ENCODE results near the gene COPG2. TPM values are rescaled to one million over a fixed set of nuclear protein-coding genes. Genes with fewer than 3 reads are reported as not detected.
A peak's percentile ranks its signal among the peaks of the same experiment; 100 is the strongest.

COPG2 gene
- total RNA-seq, 4 donors from 2014 or later, result 3.4 to 19.7 (median 7.4) TPM

- H3K9me3 ChIP-seq, result no peaks in the 10 kb centered on the region
- peak overlapping the region in 1 of 4 donors; percentile 67 for H3K27ac ChIP-seq
- peak overlapping the region in 3 of 4 donors; percentile 12 to 36 (median 25) for H3K4me3 ChIP-seq
- H3K36me3 ChIP-seq, result no peaks in the 10 kb centered on the region
- in situ Hi-C loops (cut with MboI; ENCODE audit: low pct_ligation_motif_present in 1 of 4, low pct_unique_long_range_greater_than_20kb in 1 of 4, low sequenced_read_pairs in 3 of 4) (loop anchor here in 1 of 4 donors (25.0 kb wide), 1 partner anchor 203 kb away; the partner anchor contains the start of gene CPA4), intact Hi-C loops (cut with DNase I; ENCODE audit: low total_unique reads) (no loop called here)
- TF ChIP-seq EP300 (IDR thresholded peaks at IDR 0.05; ENCODE audit: low read depth), result no peak
- TF ChIP-seq POLR2AphosphoS5 (IDR thresholded peaks at IDR 0.05), result no peak
- TF ChIP-seq, protein P1, sequence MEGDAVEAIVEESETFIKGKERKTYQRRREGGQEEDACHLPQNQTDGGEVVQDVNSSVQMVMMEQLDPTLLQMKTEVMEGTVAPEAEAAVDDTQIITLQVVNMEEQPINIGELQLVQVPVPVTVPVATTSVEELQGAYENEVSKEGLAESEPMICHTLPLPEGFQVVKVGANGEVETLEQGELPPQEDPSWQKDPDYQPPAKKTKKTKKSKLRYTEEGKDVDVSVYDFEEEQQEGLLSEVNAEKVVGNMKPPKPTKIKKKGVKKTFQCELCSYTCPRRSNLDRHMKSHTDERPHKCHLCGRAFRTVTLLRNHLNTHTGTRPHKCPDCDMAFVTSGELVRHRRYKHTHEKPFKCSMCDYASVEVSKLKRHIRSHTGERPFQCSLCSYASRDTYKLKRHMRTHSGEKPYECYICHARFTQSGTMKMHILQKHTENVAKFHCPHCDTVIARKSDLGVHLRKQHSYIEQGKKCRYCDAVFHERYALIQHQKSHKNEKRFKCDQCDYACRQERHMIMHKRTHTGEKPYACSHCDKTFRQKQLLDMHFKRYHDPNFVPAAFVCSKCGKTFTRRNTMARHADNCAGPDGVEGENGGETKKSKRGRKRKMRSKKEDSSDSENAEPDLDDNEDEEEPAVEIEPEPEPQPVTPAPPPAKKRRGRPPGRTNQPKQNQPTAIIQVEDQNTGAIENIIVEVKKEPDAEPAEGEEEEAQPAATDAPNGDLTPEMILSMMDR (IDR thresholded peaks at IDR 0.05), result no peak
- TF ChIP-seq POLR2A (IDR thresholded peaks at IDR 0.05), result no peak
- H3K4me1 ChIP-seq, result peaks cover 4 to 25% (median 12%) of the 10 kb centered on the region in 4 donors
- DNase-seq, result no peak
- 83 to 88% methylated on average over 12 to 21 of the region's 21 CpGs for WGBS, 2 donors (ENCODE audit: low coverage in 1 of 2)
- no peaks in the 10 kb centered on the region for H3K27me3 ChIP-seq
Observed at GRCh38 chr7:130490311-130490791, 178.2 kb downstream of the COPG2 start.

- no peak overlapping the region for H3K4me3 ChIP-seq
- H3K27ac ChIP-seq, result peak overlapping the region in 1 of 4 donors; percentile 42
- H3K9me3 ChIP-seq, result no peaks in the 10 kb centered on the region
- in situ Hi-C loops (cut with MboI; ENCODE audit: low pct_ligation_motif_present in 1 of 4, low pct_unique_long_range_greater_than_20kb in 1 of 4, low sequenced_read_pairs in 3 of 4), result loop anchor here in 1 of 4 donors (25.0 kb wide), 1 partner anchor 202 kb away; the partner anchor contains the start of gene CPA4
- H3K27me3 ChIP-seq, result peaks cover 7% of the 10 kb centered on the region
- no peak for DNase-seq
- peaks cover 4 to 25% (median 12%) of the 10 kb centered on the region in 4 donors for H3K4me1 ChIP-seq
- no peaks in the 10 kb centered on the region for H3K36me3 ChIP-seq
- WGBS, 2 donors (ENCODE audit: low coverage in 1 of 2), result 72 to 83% methylated on average over 2 to 10 of the region's 10 CpGs
- TF ChIP-seq EP300 (IDR thresholded peaks at IDR 0.05; ENCODE audit: low read depth), result no peak
- TF ChIP-seq, protein P1 (IDR thresholded peaks at IDR 0.05), result no peak
- TF ChIP-seq POLR2A (IDR thresholded peaks at IDR 0.05), result no peak
- no peak for TF ChIP-seq POLR2AphosphoS5 (IDR thresholded peaks at IDR 0.05)
- intact Hi-C loops (cut with DNase I; ENCODE audit: low total_unique reads), result no loop called here
Observed at GRCh38 chr7:130489140-130489983, 179.2 kb downstream of the COPG2 start.

DNA sequence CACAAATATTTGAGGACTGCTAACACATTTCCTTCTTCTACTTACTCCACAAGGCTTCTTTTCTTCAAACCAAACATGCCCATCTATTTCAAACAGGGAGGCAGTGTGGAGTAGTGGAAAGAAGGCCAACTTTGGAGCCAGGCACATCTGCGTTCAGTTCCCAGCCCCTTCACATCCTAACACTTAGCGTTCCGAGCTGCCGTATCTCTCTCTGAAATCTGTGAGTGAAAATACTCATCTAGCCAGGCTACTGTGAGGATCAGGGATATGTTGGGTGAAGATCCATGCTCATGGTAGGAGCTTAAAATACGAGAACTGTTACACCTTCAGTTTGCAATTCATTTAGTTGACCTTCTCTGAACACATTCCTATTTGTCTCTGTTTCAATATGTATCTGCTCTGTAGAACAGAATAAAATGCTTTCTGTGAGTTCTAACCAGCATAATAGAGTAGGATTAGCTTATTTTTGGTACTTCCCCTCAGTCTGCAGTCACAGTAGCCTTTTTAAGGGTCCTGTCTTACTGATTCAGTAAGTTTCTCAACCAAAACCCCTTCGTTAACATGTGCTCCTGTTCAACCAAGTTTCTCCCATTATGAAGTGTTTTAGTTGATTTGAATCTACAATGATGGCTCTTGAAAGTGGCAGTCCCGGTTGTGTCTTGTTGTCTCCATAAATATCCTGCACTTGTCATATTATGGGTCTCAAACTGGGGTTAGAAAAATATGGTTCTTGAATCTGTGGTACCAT, 180.0 kb downstream of the COPG2 start:
- no peaks in the 10 kb centered on the region for H3K9me3 ChIP-seq
- H3K36me3 ChIP-seq, result no peaks in the 10 kb centered on the region
- in situ Hi-C loops (cut with MboI; ENCODE audit: low pct_ligation_motif_present in 1 of 4, low pct_unique_long_range_greater_than_20kb in 1 of 4, low sequenced_read_pairs in 3 of 4), result loop anchor here in 1 of 4 donors (25.0 kb wide), 1 partner anchor 201 kb away; the partner anchor contains the start of gene CPA4
- WGBS, 2 donors (ENCODE audit: low coverage in 1 of 2), result 70 to 83% methylated on average over 2 to 7 of the region's 7 CpGs
- H3K27ac ChIP-seq, result no peak overlapping the region
- peaks cover 7% of the 10 kb centered on the region for H3K27me3 ChIP-seq
- no peak for DNase-seq
- TF ChIP-seq POLR2A (IDR thresholded peaks at IDR 0.05) (no peak), EP300 (IDR thresholded peaks at IDR 0.05; ENCODE audit: low read depth) (no peak), POLR2AphosphoS5 (IDR thresholded peaks at IDR 0.05) (no peak)
- TF ChIP-seq, protein P1 (IDR thresholded peaks at IDR 0.05), result no peak
- no peak overlapping the region for H3K4me3 ChIP-seq
- H3K4me1 ChIP-seq, result peaks cover 4 to 25% (median 12%) of the 10 kb centered on the region in 4 donors
- intact Hi-C loops (cut with DNase I; ENCODE audit: low total_unique reads), result no loop called here

Measured in transverse colon (tissue), 4 donors.